NCI-H1048 (cell line): ENCODE results near the gene RCAN1.
"Not testable (repeated sequence)": the region's sequence is repeated elsewhere in the genome, so short reads cannot be mapped to it uniquely, and the experiment has no call there.

ENCODE experiments used
- DNase-seq: peaks from one replicate; lab custom pipeline; 2025; lab: John Stamatoyannopoulos, UW

The RCAN1 gene

DNA sequence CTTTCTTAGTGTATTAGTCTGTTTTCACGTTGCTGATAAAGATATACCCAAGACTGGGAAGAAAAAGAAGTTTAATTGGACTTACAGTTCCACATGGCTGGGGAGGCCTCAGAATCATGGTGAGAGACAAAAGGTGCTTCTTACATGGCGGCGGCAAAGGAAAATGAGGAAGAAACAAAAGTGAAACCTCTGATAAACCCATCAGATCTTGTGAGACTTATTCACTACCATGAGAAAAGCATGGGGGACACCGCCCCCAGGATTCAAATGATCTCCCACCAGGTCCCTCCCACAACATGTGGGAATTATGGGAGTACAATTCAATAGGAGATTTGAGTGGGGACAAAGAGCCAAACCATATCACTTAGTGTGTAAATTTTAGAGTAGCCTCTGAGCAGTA, 46.1 kb downstream of the RCAN1 start:
- DNase-seq = not testable (repeated sequence)

DNA sequence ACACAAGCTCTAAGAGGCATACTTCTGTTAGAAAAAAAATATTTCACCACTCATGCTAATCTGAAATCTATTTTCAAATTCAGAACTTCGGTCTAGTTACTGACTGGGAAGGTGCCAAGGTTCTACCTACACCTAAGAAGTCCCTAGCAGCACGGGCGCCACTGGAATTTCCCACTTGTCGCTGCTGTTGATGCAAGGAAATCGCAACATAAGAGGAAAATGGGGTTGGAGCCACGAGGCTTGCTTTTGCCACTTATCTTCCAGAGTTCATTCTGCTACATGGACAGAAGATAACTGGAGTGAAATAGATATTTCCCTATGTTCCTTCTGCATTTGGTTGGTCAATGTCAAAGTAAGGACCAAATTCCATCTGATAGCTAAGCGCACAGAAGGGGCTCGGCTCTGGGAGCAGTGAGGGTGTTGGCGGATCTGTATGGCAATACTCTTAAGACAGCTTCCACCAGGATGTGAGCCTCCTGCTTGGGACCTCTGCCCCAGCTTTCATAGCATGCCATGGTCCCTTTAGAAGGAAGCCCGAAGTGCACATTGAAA, 47.2 kb downstream of the RCAN1 start:
- DNase-seq = no peak

DNA sequence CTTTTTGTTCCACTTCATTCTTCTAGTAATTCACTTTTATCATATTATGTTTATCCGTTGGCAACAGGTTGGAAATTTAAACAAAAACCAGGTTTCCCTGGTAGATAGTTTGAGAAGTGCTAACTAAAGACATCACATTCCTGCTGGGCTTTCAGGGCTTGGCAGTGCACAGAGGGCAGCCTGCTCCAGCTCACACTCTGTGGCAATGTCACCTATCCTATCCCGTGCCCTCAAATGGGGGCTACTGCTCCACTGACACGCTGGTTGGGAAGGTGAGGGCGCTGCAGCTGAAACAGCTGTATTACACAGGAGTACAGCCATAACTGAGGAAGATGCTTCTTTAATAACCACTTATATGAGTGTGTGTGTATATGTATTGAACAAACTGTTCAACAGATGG, 49.7 kb downstream of the RCAN1 start:
- no peak for DNase-seq

DNA sequence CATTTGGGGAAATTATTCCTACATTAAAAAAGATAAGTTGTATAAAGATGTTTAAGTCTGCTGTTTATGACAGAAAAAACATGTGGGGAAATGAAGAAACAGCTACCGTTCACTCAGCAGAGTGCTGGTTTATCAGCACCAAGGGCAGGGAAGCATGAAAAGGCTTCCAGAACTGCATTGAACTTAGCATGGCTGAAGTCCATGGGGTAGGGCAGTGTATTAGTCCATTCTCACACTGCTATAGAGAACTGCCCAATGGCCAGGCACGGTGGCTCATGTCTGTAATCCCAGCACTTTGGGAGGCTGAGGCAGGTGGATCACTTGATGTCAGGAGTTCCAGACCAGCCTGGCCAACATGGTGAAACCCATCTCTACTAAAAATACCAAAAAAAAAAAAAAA, 51.5 kb downstream of the RCAN1 start:
- DNase-seq = not testable (repeated sequence)

DNA sequence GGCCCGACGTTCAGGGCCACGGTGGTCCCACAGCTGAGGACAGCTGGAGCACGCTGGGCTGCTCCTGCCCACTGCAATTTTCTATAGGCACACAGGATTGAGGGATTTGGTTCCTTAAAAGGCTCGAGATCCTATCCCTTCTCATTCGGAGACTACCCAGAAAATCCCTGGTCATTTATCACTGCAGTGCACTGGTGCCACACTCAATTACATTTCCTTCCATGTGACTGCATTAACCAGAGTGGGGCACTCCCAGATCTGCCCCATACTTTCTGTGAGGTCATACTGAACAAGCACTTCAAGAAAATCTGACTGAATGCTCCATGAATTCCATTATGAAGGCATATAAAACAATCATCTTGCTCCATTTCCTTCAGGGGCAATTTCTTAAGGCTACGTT, 53.1 kb downstream of the RCAN1 start:
- no peak for DNase-seq

DNA sequence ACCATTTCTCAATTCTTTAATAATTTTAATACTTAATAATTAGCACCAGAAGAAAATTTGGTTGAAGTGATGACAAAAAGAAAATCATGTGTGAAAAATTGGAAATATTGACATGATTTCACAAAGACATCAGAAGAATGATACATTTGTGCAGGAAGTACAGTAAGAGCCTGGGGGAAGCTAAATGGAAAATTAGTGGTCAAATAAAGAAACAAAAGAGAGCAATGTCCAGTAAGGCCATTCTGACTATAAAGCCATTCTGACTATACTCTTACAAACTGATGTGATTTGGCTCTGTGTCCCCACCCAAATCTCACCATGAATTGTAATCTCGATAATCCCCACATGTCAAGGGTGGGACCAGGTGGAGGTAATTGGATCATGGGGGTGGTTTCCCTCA, 54.3 kb downstream of the RCAN1 start:
- DNase-seq = no peak

DNA sequence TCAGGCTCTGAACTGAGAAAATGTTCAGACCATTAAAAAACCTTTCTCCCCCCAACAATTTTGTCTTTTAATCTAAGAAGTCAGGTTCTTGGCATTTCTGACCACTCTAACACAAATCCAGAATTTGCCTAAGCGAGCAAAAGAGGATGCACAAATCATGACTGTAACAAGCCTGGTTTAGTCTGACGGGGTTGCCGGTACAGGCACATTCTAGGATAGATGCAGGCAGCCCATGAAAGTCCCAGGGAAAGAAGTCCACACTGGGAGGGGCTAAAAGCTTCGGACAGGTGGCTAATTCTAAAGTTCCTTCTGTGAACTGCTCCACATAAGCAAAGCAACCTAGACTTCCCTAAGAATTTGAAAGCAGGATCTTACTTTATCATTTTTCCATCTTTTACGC, 54.9 kb downstream of the RCAN1 start:
- DNase-seq = no peak

DNA sequence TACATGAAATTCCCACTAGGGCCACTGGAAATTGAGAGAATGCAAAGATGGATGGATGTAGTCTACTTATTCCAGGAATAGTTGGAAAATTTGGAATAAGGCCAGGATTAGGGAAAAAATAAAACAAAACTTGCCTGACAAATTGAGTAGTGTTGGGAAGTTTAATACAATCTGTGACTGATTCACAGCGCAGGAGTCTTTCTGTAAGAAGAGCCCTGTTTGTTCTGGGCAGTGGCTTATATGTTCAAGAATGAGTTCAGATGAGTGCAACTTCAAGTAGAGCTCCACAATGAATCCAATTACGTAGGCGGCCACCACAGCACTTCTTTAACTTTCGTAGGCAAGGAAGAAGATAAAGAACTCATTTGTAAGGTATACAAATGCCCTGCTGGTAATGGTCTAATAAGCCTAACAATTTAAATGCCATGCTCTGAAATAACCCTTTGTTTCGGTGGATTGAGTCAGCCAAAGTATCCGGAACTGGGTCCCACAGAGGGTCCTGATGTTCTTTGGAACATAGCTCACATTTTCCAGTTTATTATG, 55.8 kb downstream of the RCAN1 start:
- DNase-seq = peak; percentile 48

DNA sequence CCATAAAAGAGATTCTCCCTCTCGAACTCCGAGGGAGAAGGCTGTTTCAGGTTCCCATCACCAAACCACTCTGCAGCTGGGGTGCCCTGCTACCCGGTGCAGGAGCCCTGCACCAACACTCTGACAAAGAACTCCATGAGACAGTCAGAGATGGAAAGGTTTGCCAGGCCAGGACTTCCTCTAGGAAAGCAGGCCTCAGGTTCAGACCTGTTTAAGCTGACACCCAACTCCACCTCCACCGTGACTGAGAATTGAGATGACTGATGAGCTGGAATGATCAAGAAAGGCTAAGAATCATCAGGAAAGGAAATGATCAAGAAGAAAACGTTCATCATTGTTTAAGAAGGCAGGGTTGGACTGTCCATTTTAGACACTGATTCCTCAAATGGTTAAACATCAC, 56.7 kb downstream of the RCAN1 start:
- DNase-seq = no peak

DNA sequence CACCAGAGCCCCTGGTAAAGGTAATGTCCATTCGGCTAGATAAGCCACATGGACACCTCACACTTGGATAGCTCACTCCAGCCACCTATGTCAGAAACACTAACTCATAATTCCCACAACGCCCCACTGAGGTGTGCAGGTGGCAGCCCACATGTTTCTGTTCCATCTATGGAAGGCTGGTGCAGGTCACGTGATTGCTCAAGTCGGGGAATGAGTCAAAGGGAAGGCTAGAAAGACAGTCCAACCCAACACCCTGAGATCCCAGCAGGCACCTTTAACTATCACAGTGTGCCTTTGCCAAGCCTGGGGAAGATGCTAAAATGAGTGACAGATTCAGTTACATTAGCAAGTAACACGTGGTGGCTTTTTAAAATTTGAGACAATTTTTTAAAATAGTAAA, 57.7 kb downstream of the RCAN1 start:
- no peak for DNase-seq

DNA sequence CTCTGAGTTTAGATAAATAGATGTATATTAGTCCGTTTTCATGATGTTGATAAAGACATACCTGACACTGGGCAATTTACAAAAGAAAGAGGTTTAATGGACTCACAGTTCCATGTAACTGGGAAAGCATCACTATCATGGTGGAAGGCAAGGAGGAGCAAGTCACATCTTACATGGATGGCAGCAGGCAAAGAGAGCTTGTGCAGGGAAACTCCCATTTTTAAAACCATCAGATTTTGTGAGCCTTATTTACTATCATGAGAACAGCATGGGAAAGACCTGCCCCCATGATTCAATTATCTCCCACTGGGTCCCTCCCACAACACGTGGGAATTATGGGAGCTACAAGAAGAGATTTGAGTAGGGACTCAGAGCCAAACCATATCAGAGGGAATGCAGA, 60.2 kb downstream of the RCAN1 start:
- DNase-seq = not testable (repeated sequence)

DNA sequence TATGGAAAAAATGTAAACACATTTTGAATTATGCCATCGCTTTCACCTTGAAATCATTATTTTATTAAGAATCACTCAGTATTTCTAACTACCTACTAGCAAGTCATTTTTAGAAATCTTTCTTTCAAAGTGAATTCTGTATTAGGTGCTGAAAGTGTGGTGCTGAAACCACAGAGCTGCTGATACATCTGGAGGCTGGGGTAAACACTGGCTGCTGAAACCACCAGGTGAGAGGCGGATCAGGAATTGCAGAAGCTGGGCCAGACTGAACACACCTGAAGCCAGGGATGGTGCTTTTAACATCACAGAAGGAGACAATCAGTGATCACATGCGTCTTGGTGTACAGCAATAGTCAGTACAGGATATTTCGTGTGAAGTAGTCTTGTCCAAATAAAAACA, 60.7 kb downstream of the RCAN1 start:
- DNase-seq = no peak

DNA sequence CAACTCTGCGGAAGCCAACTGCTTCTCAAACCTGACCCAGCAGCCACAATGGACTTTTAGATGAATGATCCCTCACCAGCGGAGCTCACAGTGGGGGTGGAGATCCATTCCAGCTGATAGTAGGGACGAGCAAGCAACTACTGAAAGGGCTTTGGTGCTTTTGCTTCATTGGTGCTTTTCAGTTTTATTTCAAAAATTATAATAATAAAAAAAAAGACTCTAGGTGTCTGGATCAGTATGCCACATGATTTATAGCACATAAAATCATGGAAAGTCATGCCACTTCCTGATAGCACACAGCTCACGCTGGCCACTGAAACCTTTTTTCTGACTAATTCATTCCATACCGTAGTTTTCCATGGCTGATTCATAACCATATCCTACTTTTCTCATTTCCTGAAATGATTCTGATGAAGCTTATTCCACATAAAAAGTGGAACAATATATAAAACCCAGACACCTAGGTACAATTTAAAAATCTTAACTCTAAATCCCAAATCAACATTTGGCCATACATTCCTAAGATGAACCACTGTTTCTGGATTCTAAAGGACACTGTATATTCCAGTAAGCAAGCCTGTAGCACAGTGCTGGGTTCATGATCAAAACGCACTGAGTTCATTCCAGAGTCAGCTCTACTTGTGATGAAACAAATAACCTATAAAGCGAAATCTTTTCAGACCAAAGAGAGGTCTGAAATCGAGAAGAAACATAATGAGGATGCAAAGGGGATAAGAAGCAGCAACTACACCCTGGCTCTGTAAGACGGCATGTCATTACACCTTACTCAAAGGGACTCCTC, 61.6 kb downstream of the RCAN1 start:
- DNase-seq = no peak

DNA sequence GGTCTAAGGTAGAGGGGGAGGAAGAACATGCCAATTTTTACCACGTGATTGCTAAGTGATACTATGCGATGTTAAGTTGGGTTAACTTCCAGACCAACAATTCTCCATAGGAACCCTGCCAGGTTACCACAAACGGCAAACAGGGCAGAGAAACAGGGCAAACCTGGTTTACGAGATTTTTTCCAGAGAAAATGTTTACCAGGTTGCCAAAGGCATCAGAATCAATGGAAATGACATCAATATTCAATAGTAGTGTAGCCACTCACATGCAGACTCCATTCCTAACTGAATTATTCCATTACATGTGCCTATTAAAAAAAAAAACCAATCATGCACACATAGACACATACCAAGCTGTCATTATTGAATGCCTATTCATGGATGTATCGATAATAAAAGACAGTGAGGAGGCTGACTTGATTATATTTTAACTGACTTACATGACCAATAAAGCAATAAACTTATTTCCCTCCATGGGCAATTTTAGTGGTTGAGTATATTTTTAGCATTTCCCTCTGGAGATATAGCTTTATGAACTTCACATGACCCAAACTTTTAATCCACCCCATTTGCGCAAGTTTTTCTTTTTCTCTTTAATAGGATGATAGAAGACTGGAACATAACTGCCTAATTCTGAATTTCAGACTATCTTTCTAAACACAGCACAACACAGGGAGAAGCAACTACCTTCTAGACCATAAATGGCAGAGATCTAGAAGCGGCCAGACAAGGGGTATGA, 62.4 kb downstream of the RCAN1 start:
- no peak for DNase-seq

DNA sequence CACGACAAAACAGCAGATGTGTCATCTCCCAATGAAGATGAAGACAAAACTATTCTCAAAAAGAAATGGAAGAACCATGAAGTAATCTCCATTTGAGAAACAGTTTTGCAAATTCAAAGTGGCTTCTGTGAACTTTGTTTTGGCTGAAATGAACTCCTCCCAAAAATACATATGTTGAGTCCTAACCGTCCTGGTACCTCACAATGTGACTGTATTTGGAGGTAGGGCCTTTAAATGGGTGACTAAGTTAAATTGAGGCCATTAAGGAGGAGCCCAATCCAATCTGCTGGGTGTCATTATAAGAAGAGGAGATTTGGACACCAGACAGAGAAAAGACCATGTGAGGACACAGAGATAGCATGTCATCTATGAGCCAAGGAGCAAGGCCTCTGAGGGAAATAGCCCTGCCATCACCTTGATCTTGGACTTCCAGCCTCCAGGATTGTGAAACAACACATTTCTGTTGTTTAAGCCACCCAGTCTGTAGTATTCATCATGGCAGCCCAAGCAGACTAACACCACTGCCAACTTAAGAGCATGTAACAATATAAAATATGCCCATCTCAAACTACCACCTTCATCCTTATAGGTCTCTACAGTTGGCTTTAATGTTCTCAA, 64.6 kb downstream of the RCAN1 start:
- DNase-seq = no peak

DNA sequence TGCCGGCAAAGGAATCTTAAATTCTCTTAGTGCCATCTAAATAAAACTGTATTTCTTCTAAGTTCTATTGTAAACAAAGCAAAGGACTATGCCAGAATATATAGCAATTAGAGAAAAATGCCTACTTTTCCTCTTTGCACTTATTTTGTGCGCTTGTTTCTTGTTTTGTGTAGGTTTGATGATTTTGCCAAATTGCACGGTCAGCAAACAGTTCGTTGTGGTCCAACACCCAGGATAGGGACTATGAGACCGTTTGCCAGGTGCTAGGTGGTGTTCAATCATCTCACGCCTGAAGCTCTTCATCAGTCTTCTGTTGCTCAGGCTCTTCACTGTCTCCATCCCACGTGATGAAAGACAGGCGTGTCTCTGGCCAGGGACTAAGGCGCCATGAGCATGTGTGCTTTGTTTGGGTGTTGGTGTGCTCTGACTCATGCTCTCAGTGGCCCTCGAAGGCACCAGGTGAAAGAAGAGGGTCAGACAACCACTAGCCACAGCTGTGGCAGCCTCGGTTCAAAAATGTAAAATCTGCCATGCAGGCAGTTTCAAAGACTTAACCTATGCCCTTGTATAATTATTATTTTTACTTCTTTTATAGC, 66.0 kb downstream of the RCAN1 start:
- no peak for DNase-seq

DNA sequence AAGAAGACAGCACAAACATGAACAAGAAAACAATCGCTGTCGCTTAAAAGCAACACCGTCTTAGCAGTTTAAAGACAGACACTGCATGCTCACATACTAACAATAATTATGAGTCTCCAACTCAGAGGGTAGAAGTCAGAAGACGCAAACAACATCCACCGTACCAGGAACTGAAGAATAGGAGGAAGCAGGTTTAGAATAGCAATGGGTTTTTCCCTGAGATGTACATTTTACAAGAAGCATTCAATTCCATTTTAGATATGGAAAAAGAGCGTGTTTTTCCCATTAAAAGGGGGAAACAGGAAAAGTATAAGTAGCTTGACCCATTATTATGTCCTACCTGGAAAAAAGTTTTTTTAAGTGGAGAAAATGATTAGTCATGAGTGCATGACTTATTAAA, 68.4 kb downstream of the RCAN1 start:
- no peak for DNase-seq

DNA sequence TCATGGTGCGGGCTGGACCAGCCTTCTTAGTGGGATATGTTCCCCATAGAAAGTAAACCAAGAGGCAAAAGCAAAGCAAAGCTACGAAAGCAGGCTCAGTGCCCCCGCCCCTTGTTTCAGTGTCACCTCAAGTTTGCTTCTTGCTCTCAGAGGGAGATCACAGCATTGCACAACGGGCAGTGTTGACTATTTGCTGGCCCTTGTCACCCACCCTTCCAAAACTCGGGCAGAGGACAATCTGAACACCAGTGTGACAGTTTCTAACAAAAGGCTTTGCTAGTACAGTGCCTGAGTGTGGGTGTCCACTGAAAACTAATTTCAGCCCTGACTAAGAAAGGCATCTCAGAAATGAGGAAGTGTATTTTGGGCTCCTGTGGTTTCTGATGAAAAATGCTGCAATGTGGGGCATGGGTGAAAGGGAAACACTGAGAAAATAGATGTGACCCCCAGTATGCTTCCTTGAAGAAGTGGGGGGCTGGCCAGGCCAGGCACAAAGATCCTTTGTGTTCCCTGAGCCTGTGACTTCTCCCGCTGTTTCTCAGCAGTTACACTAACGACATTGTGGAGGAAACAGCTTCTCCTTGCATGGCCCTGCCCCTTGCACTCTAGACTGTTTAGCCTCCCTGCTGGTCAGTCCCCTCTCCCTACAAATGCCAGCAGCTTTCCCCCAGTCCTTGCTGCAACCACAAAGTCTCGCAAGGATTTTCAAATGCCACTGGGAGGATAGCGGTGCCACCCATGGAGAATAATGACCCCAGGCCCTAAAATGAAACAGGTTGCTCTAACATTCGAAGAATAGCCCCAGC, 69.6 kb downstream of the RCAN1 start:
- no peak for DNase-seq

DNA sequence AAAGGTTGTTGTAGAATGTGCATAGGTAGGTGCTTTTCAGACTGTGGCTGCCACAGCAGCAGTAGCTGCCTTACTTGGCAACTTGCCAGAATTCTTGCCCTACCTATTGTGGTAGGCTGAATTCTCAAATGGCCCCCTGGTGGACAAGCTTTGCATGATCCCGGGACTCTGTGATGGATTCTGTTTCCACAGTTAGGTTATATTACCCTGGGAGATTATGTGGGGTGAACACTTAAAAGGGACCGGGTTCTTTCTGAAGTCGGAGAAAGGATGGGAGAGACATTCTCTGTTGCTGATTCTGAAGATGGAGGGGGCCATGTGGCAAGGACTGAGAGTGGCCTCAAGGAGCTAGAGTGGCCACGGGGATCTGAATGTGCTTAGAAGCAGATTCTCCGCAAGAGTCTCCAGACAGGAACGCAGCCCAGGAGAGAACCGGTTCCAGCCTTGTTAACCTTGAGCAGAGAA, 70.8 kb downstream of the RCAN1 start:
- DNase-seq = peak; percentile 13

DNA sequence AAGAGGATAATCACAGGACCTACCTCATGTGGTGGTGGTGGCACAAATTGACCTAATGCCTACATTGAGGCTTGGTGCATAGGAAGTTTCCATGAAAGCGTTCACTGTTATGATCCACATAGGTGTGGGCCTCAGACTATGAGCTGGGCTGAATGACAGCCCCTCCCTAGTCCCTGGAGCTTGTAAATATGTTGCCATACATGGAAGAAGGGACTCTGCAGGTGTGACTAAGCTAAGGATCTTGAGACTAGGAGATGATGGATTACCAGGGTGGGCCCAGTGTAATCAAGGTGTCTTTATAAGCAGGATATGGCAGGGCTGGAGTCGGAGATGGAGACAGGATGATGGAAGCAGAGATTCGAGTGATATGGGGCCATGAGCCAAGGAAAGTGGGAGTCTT, 71.9 kb downstream of the RCAN1 start:
- DNase-seq = no peak

DNA sequence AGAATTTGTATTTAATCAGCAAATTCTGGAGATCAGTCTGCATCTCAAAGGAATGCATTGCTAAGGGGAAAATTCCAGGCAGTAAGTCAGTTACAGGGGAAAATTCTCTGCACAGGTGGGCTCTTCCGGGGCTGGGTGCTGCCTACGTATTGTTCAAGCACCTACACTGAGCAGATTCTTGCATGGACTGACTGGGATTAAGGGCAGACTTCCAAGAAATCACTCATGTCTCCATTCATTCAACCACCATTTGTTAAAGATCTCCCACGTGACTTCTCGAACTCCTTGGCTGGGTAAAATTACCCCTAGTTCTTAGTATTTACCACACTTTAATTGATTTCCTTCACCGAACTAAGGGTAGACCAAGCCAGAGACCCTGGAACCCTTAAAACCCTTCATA, 74.7 kb downstream of the RCAN1 start:
- no peak for DNase-seq
